K562 (cell line): ENCODE data around the gene SOCS2. TPM values are rescaled to one million over a fixed set of nuclear protein-coding genes. Genes with fewer than 3 reads are reported as not detected.

ENCODE experiments used
- ATAC-seq: fragments of 200-7000 bp; cut with Tn5 transposase; 3 replicates; pipeline ENCODE4 v1.9.1; 2020; ENCODE audit warnings: moderate library complexity
- BruUV-seq: library from RNA; stranded (reverse); fragments of 400-500 nt; replicated peaks from 2 replicates; lab custom pipeline; 2021; lab: Mats Ljungman, UMichigan
- CTCF ChIA-PET: fragments of 300-600 bp; formaldehyde crosslinking; extraction: SDS; loops from one replicate; lab custom pipeline; 2021; ENCODE audit warnings: low intra/inter-chr PET ratio; lab: Yijun Ruan, JAX
- POLR2A ChIA-PET: fragments of 300-600, 350-650 bp; sonication (Branson Sonifier 250); formaldehyde crosslinking; extraction: SDS; loops from one replicate; lab custom pipeline; 2021; ENCODE audit warnings: antibody characterized with exemption, inconsistent platforms; lab: Yijun Ruan, JAX
- DNase-seq, 4 experiments: peaks; one replicate each; pipeline versions ENCODE4 v3.0.0 to v3.0.0-alpha.2; 2011 to 2018; ENCODE audit warnings: low spot score in 3 of 4, mixed read lengths in 3 of 4; ENCODE audit errors: extremely low read depth in 1 of 4
- FAIRE-seq: peaks from 2 replicates; lab custom pipeline; 2011; peaks lifted over from hg19 to GRCh38; lab: Jason Lieb, UNC
- H2AFZ ChIP-seq: 2 replicates; pipeline ENCODE4 v1.6.0; 2011; ENCODE audit warnings: low read depth, low read length, control low read depth, inconsistent platforms
- H3K27ac ChIP-seq: fragments of 200-600 bp; 3 replicates; pipeline ENCODE4 v1.8.0; 2011; ENCODE audit warnings: low read depth, mild to moderate bottlenecking, control low read depth, inconsistent platforms, low read length, moderate library complexity, mixed read lengths; ENCODE audit errors: extremely low read depth
- H3K27me3 ChIP-seq, 2 experiments: fragments of 300-600 bp in 1 of 2; 2 replicates in 1 of 2; 3 replicates in 1 of 2; pipeline versions ENCODE4 v1.6.0 to v1.8.0; 2011; ENCODE audit warnings: inconsistent platforms in 2 of 2, low read length in 2 of 2, mild to moderate bottlenecking in 1 of 2, mixed read lengths in 1 of 2, moderate library complexity in 1 of 2; ENCODE audit not compliant: control insufficient read depth in 2 of 2, insufficient read depth in 2 of 2
- H3K36me3 ChIP-seq: fragments of 300-600 bp; 3 replicates; pipeline ENCODE4 v1.8.0; 2011; ENCODE audit warnings: mild to moderate bottlenecking, low read length, inconsistent platforms; ENCODE audit not compliant: control insufficient read depth, insufficient read depth
- H3K4me1 ChIP-seq, 2 experiments: fragments of 200-600 bp in 1 of 2; replicated peaks in 1 of 2; 2 replicates in 1 of 2; 3 replicates in 1 of 2; pipeline versions ENCODE4 v1.5.1 to v1.8.0; 2011; ENCODE audit warnings: inconsistent platforms in 2 of 2, low read length in 2 of 2, mild to moderate bottlenecking in 1 of 2, mixed read lengths in 1 of 2, moderate library complexity in 1 of 2; ENCODE audit not compliant: control insufficient read depth in 2 of 2, insufficient read depth in 2 of 2
- H3K4me2 ChIP-seq: 2 replicates; pipeline ENCODE4 v1.6.1; 2011; ENCODE audit warnings: low read length, control low read depth, inconsistent platforms, mixed read lengths; ENCODE audit not compliant: insufficient read depth
- H3K4me3 ChIP-seq: fragments of 200-600 bp; sonication (generic), shearing (Covaris generic); 2 replicates; pipeline ENCODE4 v1.5.1; 2016; ENCODE audit warnings: control low read depth, inconsistent platforms
- H3K79me2 ChIP-seq: fragments of 200-600 bp; 3 replicates; pipeline ENCODE4 v1.8.0; 2011; ENCODE audit warnings: low read length, inconsistent platforms; ENCODE audit not compliant: control insufficient read depth, insufficient read depth
- H3K9ac ChIP-seq, 2 experiments: 2 replicates each; pipeline versions ENCODE4 v1.6.0 to v1.6.1; 2011; ENCODE audit warnings: low read depth in 2 of 2, low read length in 2 of 2, control low read depth in 1 of 2, inconsistent platforms in 1 of 2, mild to moderate bottlenecking in 1 of 2, mixed read lengths in 1 of 2; ENCODE audit not compliant: insufficient read depth in 1 of 2
- H3K9me1 ChIP-seq: one replicate; pipeline ENCODE4 v1.6.0; 2011; ENCODE audit warnings: inconsistent platforms, mild to moderate bottlenecking, low read length, moderate library complexity; ENCODE audit not compliant: control insufficient read depth, insufficient read depth
- H3K9me3 ChIP-seq: replicated peaks from 2 replicates; pipeline ENCODE4 v1.5.1; 2011; ENCODE audit warnings: low read depth, low read length, inconsistent platforms; ENCODE audit not compliant: control insufficient read depth, insufficient read depth
- H4K20me1 ChIP-seq: replicated peaks from 2 replicates; pipeline ENCODE4 v1.6.1; 2011; ENCODE audit warnings: low read length, inconsistent platforms, mixed read lengths; ENCODE audit not compliant: control insufficient read depth, insufficient read depth
- C11orf30 ChIP-seq: fragments of 450-650 bp; IDR thresholded peaks from 2 replicates; pipeline ENCODE4 v1.6.1; 2016; ENCODE audit warnings: low read depth, mild to moderate bottlenecking
- HDAC1 ChIP-seq, 2 experiments: fragments of 450-650 bp; IDR thresholded peaks; 2 replicates each; pipeline ENCODE4 v1.6.1; 2016 to 2017; ENCODE audit warnings: inconsistent platforms in 1 of 2, mild to moderate bottlenecking in 1 of 2, moderate library complexity in 1 of 2
- MAFG ChIP-seq: fragments of 450-650 bp; conservative IDR thresholded peaks from 2 replicates; pipeline ENCODE4 v1.6.1; 2016; ENCODE audit warnings: missing genetic modification characterization, missing compliant biosample characterization
- ZBTB40 ChIP-seq, 2 experiments: fragments of 450-650 bp in 1 of 2; sonication (generic) in 1 of 2; formaldehyde crosslinking in 1 of 2; IDR thresholded peaks; 2 replicates each; pipeline versions ENCODE4 v1.7.1 to v1.9.0; 2016 to 2022; ENCODE audit warnings: inconsistent platforms in 1 of 2, mild to moderate bottlenecking in 1 of 2, missing genetic modification reagents in 1 of 2
- ZNF316 ChIP-seq: fragments of 450-650 bp; IDR thresholded peaks from 2 replicates; pipeline ENCODE4 v1.6.1; 2016
- WGBS: fragments of 100-300 bp; shearing (Covaris generic); methylation state at CpG from one replicate; pipeline ENCODE4 v1.1.6; 2016; ENCODE audit warnings: low coverage, mixed read lengths; ENCODE audit not compliant: insufficient coverage; ENCODE audit errors: missing lambda C conversion rate; 5-methylcytosine and 5-hydroxymethylcytosine counted together
- in situ Hi-C: fragments of 300-500 bp; cut with MboI; formaldehyde crosslinking; loops from 4 replicates; pipeline ENCODE4 v1.15.0; 2018; ENCODE audit warnings: inconsistent platforms, mixed read lengths
- intact Hi-C: fragments of 100-400 bp; cut with micrococcal nuclease; formaldehyde crosslinking; loops from 2 replicates; pipeline ENCODE4 v1.14.2; 2022
- polyA plus RNA-seq, 8 experiments: library from polyadenylated mRNA; depleted of rRNA in 4 of 8; stranded (reverse) in 5 of 8; unstranded in 3 of 8; fragments of >200 nt; fragmentation: Nextera tagmentation in 2 of 8; fragmentation: Illumina TruSeq in 1 of 8; extraction: Ambion mirVana in 2 of 8; extraction: Trizol in 1 of 8; gene quantifications; 2 replicates each; pipeline versions ENCODE4 v1.2.1 to v1.2.3, GENCODE V29; 2011 to 2014; ENCODE audit warnings: inconsistent platforms in 1 of 8, missing spikeins in 1 of 8
- total RNA-seq, 7 experiments: library from RNA; depleted of rRNA in 6 of 7; stranded (reverse); fragments of >200 nt in 6 of 7; fragmentation: Illumina TruSeq in 2 of 7; extraction: Trizol in 2 of 7; gene quantifications; 2 replicates each; pipeline versions ENCODE4 v1.2.1 to v1.2.3, GENCODE V29; 2011 to 2021; ENCODE audit warnings: low replicate concordance in 1 of 7

The SOCS2 gene
- total and polyA plus RNA-seq, 9 of the 15 experiments (the other 6 are each of a cell fraction or from before 2014, with no cell fraction given): 37.0 to 162 (median 98.7) TPM

GRCh38 chr12:93594766-93595311, 22.4 kb downstream of the SOCS2 start:
- in situ Hi-C loops (no loop called here), intact Hi-C loops (loop anchor here (5.0 kb wide), 2 partner anchors 82 to 167 kb away; partner anchors contain the start of gene CRADD)
- Histone ChIP-seq H3K4me1 (peaks cover 4 to 14% of the 10 kb centered on the region in 2 experiments; a peak in 4 of 5 replicates), H2AFZ (peak overlapping the region; percentile 73), H3K79me2 (no peaks in the 10 kb centered on the region), H3K27ac (peak overlapping the region; percentile 21; the same call in 2 of the 3 replicates), H3K4me2 (peak overlapping the region; percentile 35), H3K4me3 (peak overlapping the region; percentile 2), H3K9ac (peak overlapping the region in 1 of 2 experiments; percentile 36; a peak in 2 of 4 replicates), H3K9me3 (no peaks in the 10 kb centered on the region), H3K36me3 (no peaks in the 10 kb centered on the region), H4K20me1 (no peaks in the 10 kb centered on the region), H3K9me1 (no peaks in the 10 kb centered on the region), H3K27me3 (no peaks in the 10 kb centered on the region)
- BruUV-seq: no TSS peak
- TF ChIP-seq C11orf30 (peak; percentile 65), HDAC1 (IDR thresholded peaks at IDR 0.05) (no peak), ZNF316 (peak; percentile 81), MAFG (tag) (peak; percentile 50; the same call in 1 of the 2 replicates)
- WGBS: 28% methylated on average over 6 of the region's 6 CpGs
- CTCF ChIA-PET: no interaction called here
- ATAC-seq: no peak
- FAIRE-seq: no peak
- POLR2A ChIA-PET: interaction anchor here (1.6 to 2.1 kb wide), 2 partner anchors 19 to 22 kb away, joined by 5 read pairs; partner anchors contain the start of gene SOCS2
- no peak for DNase-seq

GRCh38 chr12:93595351-93595750, 22.9 kb downstream of the SOCS2 start:
- ChIA-PET POLR2A (interaction anchor here (1.6 to 2.1 kb wide), 2 partner anchors 20 to 22 kb away, joined by 5 read pairs; partner anchors contain the start of gene SOCS2), CTCF (no interaction called here)
- H3K4me1 ChIP-seq: peaks cover 4 to 14% of the 10 kb centered on the region in 2 experiments; a peak in 3 of 5 replicates
- no peaks in the 10 kb centered on the region for H3K27me3 ChIP-seq
- H3K79me2 ChIP-seq: no peaks in the 10 kb centered on the region
- in situ Hi-C loops: no loop called here
- peak in 1 of 4 experiments; percentile 50 for DNase-seq
- H3K9me1 ChIP-seq: no peaks in the 10 kb centered on the region
- no peaks in the 10 kb centered on the region for H3K36me3 ChIP-seq
- no TSS peak for BruUV-seq
- WGBS: 6% methylated on average over 3 of the region's 3 CpGs
- peak overlapping the region; percentile 21; the same call in 2 of the 3 replicates for H3K27ac ChIP-seq
- no peak for ATAC-seq
- intact Hi-C loops: no loop called here
- peak overlapping the region; percentile 2 for H3K4me3 ChIP-seq
- H4K20me1 ChIP-seq: no peaks in the 10 kb centered on the region
- peak overlapping the region; percentile 35 for H3K4me2 ChIP-seq
- FAIRE-seq: peak; percentile 60
- no peaks in the 10 kb centered on the region for H3K9me3 ChIP-seq
- H3K9ac ChIP-seq: peak overlapping the region in 1 of 2 experiments; percentile 36; a peak in 2 of 4 replicates
- H2AFZ ChIP-seq: peak overlapping the region; percentile 73
- TF ChIP-seq ZBTB40 (IDR thresholded peaks at IDR 0.05): peak; percentile 11; the same call in 1 of the 2 replicates
- TF ChIP-seq ZBTB40 (CRISPR knock-in tag; IDR thresholded peaks at IDR 0.05): no peak
